Fibroblast of lung (primary cell): ENCODE data around the gene SLAMF9.

ENCODE experiments used
- EZH2 ChIP-seq: IDR thresholded peaks from 2 replicates; pipeline ENCODE4 v1.5.1; 2012; ENCODE audit warnings: low read length, control low read depth, mild to moderate bottlenecking; ENCODE audit errors: missing control alignments
- TF ChIP-seq, protein P1 (sequence below), 2 donors: IDR thresholded peaks in 1 of 2; conservative IDR thresholded peaks in 1 of 2; 1 replicate in 1 of 2; 2 replicates in 1 of 2; pipeline ENCODE4 v1.5.1; 2011 to 2012; ENCODE audit warnings: low read length in 2 of 2, control low read depth in 1 of 2, inconsistent platforms in 1 of 2, low read depth in 1 of 2, mild to moderate bottlenecking in 1 of 2

- TF ChIP-seq, protein P1, sequence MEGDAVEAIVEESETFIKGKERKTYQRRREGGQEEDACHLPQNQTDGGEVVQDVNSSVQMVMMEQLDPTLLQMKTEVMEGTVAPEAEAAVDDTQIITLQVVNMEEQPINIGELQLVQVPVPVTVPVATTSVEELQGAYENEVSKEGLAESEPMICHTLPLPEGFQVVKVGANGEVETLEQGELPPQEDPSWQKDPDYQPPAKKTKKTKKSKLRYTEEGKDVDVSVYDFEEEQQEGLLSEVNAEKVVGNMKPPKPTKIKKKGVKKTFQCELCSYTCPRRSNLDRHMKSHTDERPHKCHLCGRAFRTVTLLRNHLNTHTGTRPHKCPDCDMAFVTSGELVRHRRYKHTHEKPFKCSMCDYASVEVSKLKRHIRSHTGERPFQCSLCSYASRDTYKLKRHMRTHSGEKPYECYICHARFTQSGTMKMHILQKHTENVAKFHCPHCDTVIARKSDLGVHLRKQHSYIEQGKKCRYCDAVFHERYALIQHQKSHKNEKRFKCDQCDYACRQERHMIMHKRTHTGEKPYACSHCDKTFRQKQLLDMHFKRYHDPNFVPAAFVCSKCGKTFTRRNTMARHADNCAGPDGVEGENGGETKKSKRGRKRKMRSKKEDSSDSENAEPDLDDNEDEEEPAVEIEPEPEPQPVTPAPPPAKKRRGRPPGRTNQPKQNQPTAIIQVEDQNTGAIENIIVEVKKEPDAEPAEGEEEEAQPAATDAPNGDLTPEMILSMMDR (conservative IDR thresholded peaks at IDR 0.05 in 1 of 2, IDR thresholded peaks at IDR 0.05 in 1 of 2; ENCODE audit: low read depth in 1 of 2, low read length in 2 of 2): no peak
- no peak for TF ChIP-seq EZH2
Observed at GRCh38 chr1:159961636-159962035, 7.6 kb upstream of the SLAMF9 start.
